PC-9 (cell line): Measurements from ENCODE around the gene JSRP1. TPM values are rescaled to one million over a fixed set of nuclear protein-coding genes. Genes with fewer than 3 reads are reported as not detected.

Source experiments
- BruUV-seq: library from RNA; stranded (reverse); fragments of 400-500 nt; replicated peaks from 2 replicates; lab custom pipeline; 2021; lab: Mats Ljungman, UMichigan
- CTCF ChIA-PET: fragments of 300-600 bp; sonication (Branson Sonifier 250); formaldehyde crosslinking; loops from one replicate; lab custom pipeline; 2022; ENCODE audit warnings: antibody characterized with exemption; lab: Charles Lee
- POLR2A ChIA-PET: fragments of 300-600 bp; sonication (Branson Sonifier 250); formaldehyde crosslinking; loops from one replicate; lab custom pipeline; 2022; ENCODE audit warnings: antibody characterized with exemption; ENCODE audit not compliant: unreplicated experiment; lab: Charles Lee
- DNase-seq, 2 experiments: peaks; one replicate each; pipeline versions ENCODE4 v3.0.0 to v3.0.0-alpha.2; 2015 to 2022; ENCODE audit warnings: mixed read lengths in 1 of 2
- H2AFZ ChIP-seq: fragments of 200-600 bp; sonication (generic); 2 replicates; pipeline ENCODE4 v1.8.1; 2017; ENCODE audit warnings: antibody characterized with exemption
- H3F3A ChIP-seq: fragments of 200-600 bp; sonication (generic); 2 replicates; pipeline ENCODE4 v1.8.1; 2017; ENCODE audit warnings: antibody characterized with exemption, mild to moderate bottlenecking, low read depth; ENCODE audit not compliant: insufficient read depth
- H3K27ac ChIP-seq: fragments of 200-600 bp; sonication (generic); 2 replicates; pipeline ENCODE4 v1.6.1; 2016; ENCODE audit warnings: mixed run types
- H3K27me3 ChIP-seq: fragments of 200-600 bp; sonication (generic); 2 replicates; pipeline ENCODE4 v1.6.1; 2016; ENCODE audit warnings: low read depth, mixed run types; ENCODE audit not compliant: insufficient read depth
- H3K36me3 ChIP-seq: fragments of 200-600 bp; sonication (generic); 2 replicates; pipeline ENCODE4 v1.6.1; 2016; ENCODE audit warnings: low read depth, mixed run types
- H3K4me1 ChIP-seq: fragments of 200-600 bp; sonication (generic); replicated peaks from 2 replicates; pipeline ENCODE4 v1.6.1; 2016; ENCODE audit warnings: mixed run types; ENCODE audit not compliant: insufficient read depth
- H3K4me2 ChIP-seq: fragments of 200-600 bp; sonication (generic); 2 replicates; pipeline ENCODE4 v1.6.1; 2017; ENCODE audit warnings: mixed run types
- H3K4me3 ChIP-seq: fragments of 200-600 bp; sonication (generic); 2 replicates; pipeline ENCODE4 v1.6.1; 2016; ENCODE audit warnings: mixed run types
- H3K79me2 ChIP-seq: fragments of 200-600 bp; sonication (generic); 2 replicates; pipeline ENCODE4 v1.6.1; 2017; ENCODE audit warnings: low read depth, mixed run types
- H3K9me2 ChIP-seq: fragments of 200-600 bp; sonication (generic); 2 replicates; pipeline ENCODE4 v1.8.1; 2017; ENCODE audit warnings: mild to moderate bottlenecking; ENCODE audit not compliant: insufficient read depth
- H3K9me3 ChIP-seq: fragments of 200-600 bp; sonication (generic); 2 replicates; pipeline ENCODE4 v1.8.1; 2016; ENCODE audit warnings: low read depth; ENCODE audit not compliant: insufficient read depth
- H4K20me1 ChIP-seq: fragments of 200-600 bp; sonication (generic); 2 replicates; pipeline ENCODE4 v1.8.1; 2017; ENCODE audit not compliant: insufficient read depth
- EZH2 ChIP-seq: fragments of 200-600 bp; sonication (generic); IDR thresholded peaks from 2 replicates; pipeline ENCODE4 v1.8.0; 2017; ENCODE audit warnings: antibody characterized with exemption, low read depth
- intact Hi-C: fragments of 100-400 bp; cut with micrococcal nuclease; formaldehyde crosslinking; loops from one replicate; pipeline ENCODE4 v1.10.0; 2022; ENCODE audit not compliant: unreplicated experiment
- total RNA-seq: library from RNA; stranded (reverse); gene quantifications from 2 replicates; pipeline ENCODE4 v1.2.3, GENCODE V29; 2021
- TF ChIP-seq, protein P1 (sequence below): fragments of 200-600 bp; sonication (generic); conservative IDR thresholded peaks from 2 replicates; pipeline ENCODE4 v1.6.1; 2017; ENCODE audit warnings: mixed run types, antibody characterized with exemption, mild to moderate bottlenecking, moderate library complexity

The JSRP1 gene
- total RNA-seq, 1 experiment from 2014 or later: 1.1 TPM

DNA sequence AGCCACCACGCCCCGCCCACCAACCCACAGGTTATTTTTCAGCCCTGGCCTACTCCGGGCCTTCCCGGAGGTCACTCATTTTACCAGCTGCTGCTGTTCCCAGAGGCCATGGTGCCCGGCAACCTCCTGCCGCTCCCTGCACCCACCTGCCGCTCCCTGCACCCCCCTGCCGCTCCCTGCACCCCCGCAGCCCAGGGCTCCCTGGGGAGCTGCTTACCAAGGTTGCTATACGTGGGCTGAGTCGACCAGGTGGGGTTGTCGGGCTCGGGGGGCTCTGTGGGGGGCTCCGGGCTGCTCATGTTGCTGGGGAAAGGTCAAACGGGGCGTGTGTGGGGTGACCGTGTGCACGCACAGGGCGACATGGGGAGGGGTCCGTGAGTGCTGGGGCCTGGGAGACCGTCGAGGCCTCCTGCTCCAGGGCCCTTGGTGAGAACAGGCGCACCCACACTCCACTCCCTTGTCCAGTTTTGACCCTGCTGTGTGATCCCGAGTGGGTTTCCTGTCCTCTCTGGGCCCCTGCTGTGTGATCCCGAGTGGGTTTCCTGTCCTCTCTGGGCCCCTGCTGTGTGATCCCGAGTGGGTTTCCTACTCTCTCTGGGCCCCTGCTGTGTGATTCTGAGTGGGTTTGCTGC lies 24.5 kb upstream of the JSRP1 start:
- Histone ChIP-seq H3K27ac (no peak overlapping the region), H3K36me3 (no peaks in the 10 kb centered on the region), H2AFZ (no peak overlapping the region), H3K9me3 (no peaks in the 10 kb centered on the region), H3K79me2 (no peaks in the 10 kb centered on the region), H3K4me3 (no peak overlapping the region), H3K27me3 (no peaks in the 10 kb centered on the region), H3K4me1 (no peaks in the 10 kb centered on the region), H3K4me2 (no peak overlapping the region), H4K20me1 (no peaks in the 10 kb centered on the region), H3K9me2 (no peaks in the 10 kb centered on the region), H3F3A (no peaks in the 10 kb centered on the region)
- intact Hi-C loops: no loop called here
- ChIA-PET CTCF (no interaction called here), POLR2A (no interaction called here)
- no peak for DNase-seq
- TF ChIP-seq, protein P1, sequence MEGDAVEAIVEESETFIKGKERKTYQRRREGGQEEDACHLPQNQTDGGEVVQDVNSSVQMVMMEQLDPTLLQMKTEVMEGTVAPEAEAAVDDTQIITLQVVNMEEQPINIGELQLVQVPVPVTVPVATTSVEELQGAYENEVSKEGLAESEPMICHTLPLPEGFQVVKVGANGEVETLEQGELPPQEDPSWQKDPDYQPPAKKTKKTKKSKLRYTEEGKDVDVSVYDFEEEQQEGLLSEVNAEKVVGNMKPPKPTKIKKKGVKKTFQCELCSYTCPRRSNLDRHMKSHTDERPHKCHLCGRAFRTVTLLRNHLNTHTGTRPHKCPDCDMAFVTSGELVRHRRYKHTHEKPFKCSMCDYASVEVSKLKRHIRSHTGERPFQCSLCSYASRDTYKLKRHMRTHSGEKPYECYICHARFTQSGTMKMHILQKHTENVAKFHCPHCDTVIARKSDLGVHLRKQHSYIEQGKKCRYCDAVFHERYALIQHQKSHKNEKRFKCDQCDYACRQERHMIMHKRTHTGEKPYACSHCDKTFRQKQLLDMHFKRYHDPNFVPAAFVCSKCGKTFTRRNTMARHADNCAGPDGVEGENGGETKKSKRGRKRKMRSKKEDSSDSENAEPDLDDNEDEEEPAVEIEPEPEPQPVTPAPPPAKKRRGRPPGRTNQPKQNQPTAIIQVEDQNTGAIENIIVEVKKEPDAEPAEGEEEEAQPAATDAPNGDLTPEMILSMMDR: no peak
- no peak for TF ChIP-seq EZH2
- BruUV-seq: no TSS peak

DNA sequence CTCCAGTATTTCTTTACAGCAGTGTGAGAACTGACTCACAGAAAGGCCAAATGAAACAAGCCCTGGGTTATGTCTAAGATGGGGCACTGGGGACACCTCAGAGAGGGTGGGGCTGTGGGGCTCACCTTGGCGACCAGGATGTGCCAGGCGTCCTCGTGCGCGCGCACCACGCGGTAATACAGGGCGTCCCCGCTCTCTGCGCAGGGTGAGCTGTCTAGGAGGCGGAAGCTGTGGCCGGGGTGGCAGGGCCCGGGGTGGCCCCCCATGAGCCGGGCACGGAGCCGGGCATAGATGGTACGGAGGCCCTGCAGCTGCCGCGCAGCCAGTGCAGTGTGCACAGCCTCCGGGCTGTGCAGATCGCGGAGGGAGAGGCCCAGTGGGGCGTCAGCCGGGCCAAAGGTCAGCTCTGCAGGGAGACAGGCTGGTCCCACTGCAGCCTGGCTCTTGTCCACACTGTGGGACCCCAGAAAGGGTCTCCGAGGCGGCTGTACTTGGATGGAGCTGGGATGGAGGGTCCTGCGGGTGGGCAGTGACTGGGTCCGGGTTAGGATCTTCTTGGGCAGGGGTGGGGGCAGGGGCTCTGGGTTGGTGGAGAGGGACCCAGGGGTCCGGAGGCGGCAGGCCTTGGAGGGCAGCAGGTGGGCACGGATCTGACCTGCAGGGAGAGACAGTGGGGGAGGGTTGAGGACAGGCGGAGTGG lies 22.4 kb upstream of the JSRP1 start:
- peaks cover 8% of the 10 kb centered on the region for H3K79me2 ChIP-seq
- H3K4me2 ChIP-seq: no peak overlapping the region
- H3K27ac ChIP-seq: no peak overlapping the region
- H3K4me1 ChIP-seq: no peaks in the 10 kb centered on the region
- H3K9me2 ChIP-seq: no peaks in the 10 kb centered on the region
- H3F3A ChIP-seq: peaks cover 7% of the 10 kb centered on the region; the same call in 1 of the 2 replicates
- no peaks in the 10 kb centered on the region for H3K9me3 ChIP-seq
- TF ChIP-seq EZH2: no peak
- TF ChIP-seq, protein P1: no peak
- H4K20me1 ChIP-seq: peaks cover 11% of the 10 kb centered on the region
- no peak for DNase-seq
- no peaks in the 10 kb centered on the region; the same call in 1 of the 2 replicates for H3K36me3 ChIP-seq
- BruUV-seq: no TSS peak
- ChIA-PET CTCF (interaction anchor here (0.6 kb wide), 1 partner anchor 40 kb away, joined by 9 read pairs; no protein-coding TSS in a partner anchor), POLR2A (no interaction called here)
- intact Hi-C loops: no loop called here
- H3K27me3 ChIP-seq: no peaks in the 10 kb centered on the region
- H2AFZ ChIP-seq: no peak overlapping the region
- H3K4me3 ChIP-seq: no peak overlapping the region

DNA sequence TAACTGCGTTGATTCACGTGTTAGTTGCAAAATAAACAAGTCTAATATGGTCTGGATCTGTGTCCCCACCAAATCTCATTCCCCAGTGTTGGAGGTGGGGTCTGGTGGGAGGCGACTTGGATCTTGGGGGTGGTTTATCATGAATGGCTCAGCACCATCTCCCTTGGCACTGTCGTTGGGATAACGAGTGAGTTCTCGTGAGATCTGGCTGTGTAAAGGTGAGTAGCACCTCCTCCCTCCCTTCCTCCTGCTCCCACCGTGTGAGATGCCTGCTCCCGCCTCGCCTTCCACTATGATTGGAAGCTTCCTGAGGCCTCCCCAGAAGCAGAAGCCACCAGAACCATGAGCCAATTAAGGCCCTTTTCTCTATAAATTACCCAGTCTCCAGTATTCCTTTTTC lies 20.9 kb upstream of the JSRP1 start:
- CTCF ChIA-PET: interaction anchor here (0.6 kb wide), 1 partner anchor 380 kb away, joined by 8 read pairs; no protein-coding TSS in a partner anchor
- no peak overlapping the region for H3K4me2 ChIP-seq
- H3K79me2 ChIP-seq: peaks cover 23% of the 10 kb centered on the region
- TF ChIP-seq EZH2: no peak
- peaks cover 14% of the 10 kb centered on the region; the same call in 1 of the 2 replicates for H3K4me1 ChIP-seq
- H2AFZ ChIP-seq: no peak overlapping the region
- H3K9me2 ChIP-seq: no peaks in the 10 kb centered on the region
- DNase-seq: no peak
- H3K36me3 ChIP-seq: no peaks in the 10 kb centered on the region; the same call in 1 of the 2 replicates
- H4K20me1 ChIP-seq: peaks cover 24% of the 10 kb centered on the region
- peaks cover 21% of the 10 kb centered on the region for H3F3A ChIP-seq
- BruUV-seq: no TSS peak
- no peaks in the 10 kb centered on the region for H3K9me3 ChIP-seq
- H3K4me3 ChIP-seq: no peak overlapping the region
- H3K27me3 ChIP-seq: no peaks in the 10 kb centered on the region
- H3K27ac ChIP-seq: no peak overlapping the region
- POLR2A ChIA-PET: no interaction called here
- intact Hi-C loops: no loop called here
